PFSK-1 (cell line): ENCODE data around the gene CLEC2A. TPM values are rescaled to one million over a fixed set of nuclear protein-coding genes. Genes with fewer than 3 reads are reported as not detected.

Experiments used
- FOXP2 ChIP-seq: optimal IDR thresholded peaks from 2 replicates; pipeline ENCODE3; 2011; ENCODE audit warnings: borderline replicate concordance, control low read depth, inconsistent platforms; ENCODE audit not compliant: insufficient read depth; ENCODE audit errors: extremely low read length, extremely low read depth
- POLR2AphosphoS5 ChIP-seq: IDR thresholded peaks from 2 replicates; pipeline ENCODE4 v1.6.1; 2012; ENCODE audit warnings: low read depth, mild to moderate bottlenecking, control low read depth, low read length, moderate library complexity
- REST ChIP-seq, 2 experiments: IDR thresholded peaks; 2 replicates each; pipeline versions ENCODE4 v1.6.1 to v1.8.0; 2011 to 2012; ENCODE audit warnings: low read depth in 2 of 2, low read length in 2 of 2, control low read depth in 1 of 2, inconsistent platforms in 1 of 2, mild to moderate bottlenecking in 1 of 2, moderate library complexity in 1 of 2; ENCODE audit not compliant: insufficient read depth in 1 of 2
- SIN3A ChIP-seq: IDR thresholded peaks from 2 replicates; pipeline ENCODE4 v1.6.1; 2012; ENCODE audit warnings: mild to moderate bottlenecking, low read length, moderate library complexity, borderline replicate concordance; ENCODE audit not compliant: insufficient read depth
- TAF1 ChIP-seq: IDR thresholded peaks from 2 replicates; pipeline ENCODE4 v1.6.1; 2012; ENCODE audit warnings: low read length, control low read depth, borderline replicate concordance; ENCODE audit not compliant: insufficient read depth
- polyA plus RNA-seq: library from polyadenylated mRNA; unstranded; fragments of >200 nt; gene quantifications from one replicate; pipeline ENCODE4 v1.2.1, GENCODE V29; 2012; ENCODE audit warnings: low read depth, missing spikeins; ENCODE audit not compliant: insufficient read length

The CLEC2A gene
- not detected for polyA plus RNA-seq

GRCh38 chr12:9932270-9932669 is at the start of gene CLEC2A:
Gene CLEC2A (minus strand): TSS chr12:9932370. CDS start chr12:9932329, 41 bp downstream.
- TF ChIP-seq SIN3A = no peak
- no peak for TF ChIP-seq TAF1
- TF ChIP-seq POLR2AphosphoS5 = no peak

GRCh38 chr12:9980126-9980525 is 48.0 kb upstream of the CLEC2A start:
- TF ChIP-seq TAF1 (no peak), POLR2AphosphoS5 (no peak), SIN3A (no peak), REST (IDR thresholded peaks at IDR 0.05; ENCODE audit: insufficient read depth in 1 of 2, low read depth in 2 of 2, low read length in 2 of 2) (no peak), FOXP2 (no peak)

GRCh38 chr12:9977916-9978315 is 45.7 kb upstream of the CLEC2A start:
- no peak for TF ChIP-seq REST (IDR thresholded peaks at IDR 0.05; ENCODE audit: insufficient read depth in 1 of 2, low read depth in 2 of 2, low read length in 2 of 2)
- no peak for TF ChIP-seq SIN3A
- no peak for TF ChIP-seq FOXP2
- no peak for TF ChIP-seq POLR2AphosphoS5
- TF ChIP-seq TAF1 = no peak

GRCh38 chr12:9975614-9976013 is 43.4 kb upstream of the CLEC2A start:
- TF ChIP-seq REST (IDR thresholded peaks at IDR 0.05; ENCODE audit: insufficient read depth in 1 of 2, low read depth in 2 of 2, low read length in 2 of 2) = no peak
- TF ChIP-seq FOXP2 = no peak
- no peak for TF ChIP-seq POLR2AphosphoS5
- no peak for TF ChIP-seq SIN3A
- TF ChIP-seq TAF1 = no peak

GRCh38 chr12:9973949-9974348 is 41.8 kb upstream of the CLEC2A start:
- TF ChIP-seq TAF1 = no peak
- TF ChIP-seq SIN3A = no peak
- TF ChIP-seq REST (IDR thresholded peaks at IDR 0.05; ENCODE audit: insufficient read depth in 1 of 2, low read depth in 2 of 2, low read length in 2 of 2) = no peak
- no peak for TF ChIP-seq FOXP2
- TF ChIP-seq POLR2AphosphoS5 = no peak
